Endodermal cell (in vitro differentiated cells): ENCODE results near the gene ZNF415. TPM values are rescaled to one million over a fixed set of nuclear protein-coding genes. Genes with fewer than 3 reads are reported as not detected.

Source experiments
- DNase-seq: peaks from one replicate; pipeline ENCODE4 v3.0.0-alpha.2; 2017
- H3K27ac ChIP-seq: 2 replicates; pipeline ENCODE4 v1.5.1; 2013; ENCODE audit warnings: mild to moderate bottlenecking, low read depth, low read length, moderate library complexity
- H3K27me3 ChIP-seq: 2 replicates; pipeline ENCODE4 v1.6.1; 2013; ENCODE audit warnings: mild to moderate bottlenecking, low read length, moderate library complexity; ENCODE audit not compliant: insufficient read depth, control insufficient read depth, poor library complexity, severe bottlenecking
- H3K36me3 ChIP-seq: 2 replicates; pipeline ENCODE4 v1.7.0; 2013; ENCODE audit warnings: mild to moderate bottlenecking, low read length, moderate library complexity; ENCODE audit not compliant: control insufficient read depth, insufficient read depth
- H3K4me1 ChIP-seq: one replicate; pipeline ENCODE4 v1.7.0; 2013; ENCODE audit warnings: low read length; ENCODE audit not compliant: control insufficient read depth, insufficient read depth
- H3K4me3 ChIP-seq: 2 replicates; pipeline ENCODE4 v1.5.1; 2013; ENCODE audit warnings: mild to moderate bottlenecking, low read length, moderate library complexity
- H3K9ac ChIP-seq: 2 replicates; pipeline ENCODE4 v1.6.1; 2013; ENCODE audit warnings: mild to moderate bottlenecking, low read length, moderate library complexity; ENCODE audit not compliant: poor library complexity, severe bottlenecking; ENCODE audit errors: extremely low read depth
- H3K9me3 ChIP-seq: 2 replicates; pipeline ENCODE4 v1.6.1; 2013; ENCODE audit warnings: mild to moderate bottlenecking, low read length, moderate library complexity; ENCODE audit not compliant: control insufficient read depth
- H3K27ac Mint-ChIP-seq: 2 replicates; pipeline ENCODE4 v1.8.0; 2020; ENCODE audit warnings: mixed read lengths
- H3K27me3 Mint-ChIP-seq: 2 replicates; pipeline ENCODE4 v1.8.0; 2021; ENCODE audit warnings: mild to moderate bottlenecking, mixed read lengths; ENCODE audit not compliant: insufficient read depth
- H3K36me3 Mint-ChIP-seq: 2 replicates; pipeline ENCODE4 v1.8.0; 2020; ENCODE audit warnings: low read depth, mixed read lengths
- H3K4me1 Mint-ChIP-seq: 2 replicates; pipeline ENCODE4 v1.8.0; 2020; ENCODE audit warnings: mixed read lengths
- H3K4me3 Mint-ChIP-seq: 2 replicates; pipeline ENCODE4 v1.8.0; 2020; ENCODE audit warnings: mild to moderate bottlenecking, moderate library complexity, mixed read lengths
- H3K9me3 Mint-ChIP-seq: 2 replicates; pipeline ENCODE4 v1.8.0; 2020; ENCODE audit warnings: mild to moderate bottlenecking, mixed read lengths
- CTCF ChIP-seq: fragments of 200-600 bp; sonication (generic); conservative IDR thresholded peaks from 2 replicates; pipeline ENCODE4 v1.5.0; 2021; ENCODE audit warnings: antibody characterized with exemption, mild to moderate bottlenecking
- WGBS, 2 experiments: methylation state at CpG; one replicate each; pipeline versions ENCODE4 v1.1.5 to v1.1.7; 2013; ENCODE audit warnings: missing lambda C conversion rate in 2 of 2, mixed read lengths in 1 of 2; ENCODE audit not compliant: insufficient coverage in 1 of 2, insufficient read length in 1 of 2; 5-methylcytosine and 5-hydroxymethylcytosine counted together
- total RNA-seq, 2 donors: library from RNA; stranded (reverse); fragmentation: NEBNext Ultra II Directional in 1 of 2; extraction: Animal tissue kit (Norgen Biotek cat#: 25700) in 1 of 2; gene quantifications; 2 replicates in 1 of 2; 3 replicates in 1 of 2; pipeline ENCODE4 v1.2.1, GENCODE V29; 2021

ZNF415 gene
- total RNA-seq, 2 donors from 2014 or later: 12.6 to 19.4 TPM

- no peak overlapping the region for H3K4me3 ChIP-seq
- Mint-ChIP-seq H3K36me3 (peaks cover 90% of the 10 kb centered on the region), H3K4me3 (no peak overlapping the region), H3K27me3 (no peaks in the 10 kb centered on the region), H3K4me1 (no peaks in the 10 kb centered on the region), H3K27ac (no peak overlapping the region), H3K9me3 (peaks cover 20% of the 10 kb centered on the region)
- H3K9me3 ChIP-seq: peaks cover 21% of the 10 kb centered on the region
- DNase-seq: no peak
- peaks cover 77% of the 10 kb centered on the region for H3K36me3 ChIP-seq
- no peaks in the 10 kb centered on the region for H3K4me1 ChIP-seq
- H3K27me3 ChIP-seq: no peaks in the 10 kb centered on the region
- TF ChIP-seq CTCF: no peak
- no peak overlapping the region for H3K9ac ChIP-seq
- WGBS, 2 experiments: 94 to 100% methylated on average over 5 to 7 of the region's 7 CpGs
- no peak overlapping the region for H3K27ac ChIP-seq
Observed at GRCh38 chr19:53085496-53085895, 47.2 kb downstream of the ZNF415 start.

- Histone ChIP-seq H3K9me3 (peaks cover 21% of the 10 kb centered on the region), H3K4me3 (no peak overlapping the region), H3K9ac (no peak overlapping the region), H3K27me3 (no peaks in the 10 kb centered on the region), H3K36me3 (peaks cover 74% of the 10 kb centered on the region), H3K4me1 (no peaks in the 10 kb centered on the region), H3K27ac (no peak overlapping the region)
- DNase-seq: no peak
- H3K9me3 Mint-ChIP-seq: peaks cover 24% of the 10 kb centered on the region
- no peak for TF ChIP-seq CTCF
- H3K36me3 Mint-ChIP-seq: peaks cover 87% of the 10 kb centered on the region
- 96 to 100% methylated on average over 2 to 3 of the region's 3 CpGs for whole genome bisulfite sequencing, 2 experiments
- no peak overlapping the region for H3K4me3 Mint-ChIP-seq
- peaks cover 3% of the 10 kb centered on the region for H3K4me1 Mint-ChIP-seq
- no peak overlapping the region for H3K27ac Mint-ChIP-seq
- no peaks in the 10 kb centered on the region for H3K27me3 Mint-ChIP-seq
Observed at GRCh38 chr19:53082929-53083328, 49.8 kb downstream of the ZNF415 start.

DNA sequence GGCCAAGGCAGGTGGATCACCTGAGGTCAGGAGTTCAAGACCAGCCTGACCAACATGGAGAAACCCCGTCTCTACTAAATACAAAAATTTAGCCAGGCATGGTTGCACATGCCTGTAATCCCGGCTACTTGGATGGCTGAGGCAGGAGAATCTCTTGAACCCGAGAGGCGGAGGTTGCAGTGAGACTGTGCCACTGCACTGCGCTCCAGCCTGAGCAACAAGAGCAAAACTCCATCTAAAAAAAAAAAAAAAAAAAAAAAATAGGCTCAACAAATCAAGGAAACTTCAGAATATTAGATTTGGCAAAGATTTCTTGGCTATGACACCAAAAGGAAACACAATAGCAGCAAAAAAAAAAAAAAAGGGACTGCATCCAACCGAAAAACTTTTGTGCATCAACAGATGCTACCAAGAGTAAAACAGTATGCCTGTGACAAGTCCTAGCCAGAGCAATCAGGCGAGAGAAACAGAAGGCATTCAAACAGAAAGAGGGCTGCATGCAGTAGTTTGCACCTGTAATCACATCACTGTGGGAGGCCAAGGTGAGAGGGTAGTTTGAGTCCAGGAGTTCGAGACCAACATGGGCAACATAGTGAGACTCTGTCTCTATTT lies 53.3 kb downstream of the ZNF415 start:
- H3K36me3 Mint-ChIP-seq: peaks cover 84% of the 10 kb centered on the region

More for the DNA sequence above, 53.3 kb downstream of the ZNF415 start:
- no peak overlapping the region for H3K4me3 Mint-ChIP-seq
- no peak overlapping the region for H3K4me3 ChIP-seq
- H3K27ac Mint-ChIP-seq: no peak overlapping the region
- DNase-seq: no peak
- WGBS, 2 experiments: 84 to 96% methylated on average over 5 to 8 of the region's 8 CpGs
- H3K4me1 Mint-ChIP-seq: peaks cover 8% of the 10 kb centered on the region
- no peak overlapping the region for H3K27ac ChIP-seq
- no peak overlapping the region for H3K9ac ChIP-seq
- H3K9me3 Mint-ChIP-seq: peaks cover 24% of the 10 kb centered on the region
- H3K4me1 ChIP-seq: no peaks in the 10 kb centered on the region
- no peaks in the 10 kb centered on the region for H3K27me3 ChIP-seq
- peaks cover 71% of the 10 kb centered on the region for H3K36me3 ChIP-seq
- no peak for TF ChIP-seq CTCF
- no peaks in the 10 kb centered on the region for H3K27me3 Mint-ChIP-seq
- peaks cover 21% of the 10 kb centered on the region for H3K9me3 ChIP-seq
